DMS53 treated with DMSO at 0.1 percent for 48 hours (cell line): ENCODE results near the gene CLDN5.

ENCODE experiments used
- DNase-seq: peaks from one replicate; lab custom pipeline; 2025; ENCODE audit not compliant: unreplicated experiment; lab: John Stamatoyannopoulos, UW

The CLDN5 gene

DNA sequence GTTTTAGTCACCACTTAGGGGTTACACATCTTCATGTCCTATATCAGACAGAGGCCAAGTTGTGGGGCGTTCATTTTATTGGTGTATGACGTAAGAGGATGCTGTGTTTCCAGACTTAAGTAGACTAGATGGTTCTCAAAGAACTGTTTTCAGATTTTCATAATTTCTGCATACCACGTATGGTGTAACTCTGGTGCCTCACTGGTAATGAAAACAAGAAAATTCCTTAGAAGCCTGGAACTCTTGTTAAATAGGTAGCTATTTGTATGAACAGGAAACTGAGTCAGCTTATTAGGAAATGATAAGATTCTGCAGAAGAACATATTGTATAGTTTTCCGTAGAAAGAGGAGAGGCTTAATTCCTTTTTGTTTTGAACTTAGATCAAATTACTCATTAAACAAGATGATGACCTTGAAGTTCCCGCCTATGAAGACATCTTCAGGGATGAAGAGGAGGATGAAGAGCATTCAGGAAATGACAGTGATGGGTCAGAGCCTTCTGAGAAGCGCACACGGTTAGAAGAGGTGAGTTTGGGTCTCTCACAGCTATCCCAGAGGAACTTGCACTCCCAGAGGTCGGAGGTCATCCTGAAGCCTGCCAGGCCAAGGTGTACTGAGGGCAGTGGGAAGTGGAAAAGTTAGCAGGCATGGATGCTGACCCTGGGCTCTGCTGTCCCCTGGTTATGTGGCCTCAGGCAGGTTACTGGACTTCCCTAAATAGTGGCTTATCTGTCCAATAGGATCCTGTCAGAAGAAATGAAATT lies 40.5 kb downstream of the CLDN5 start:
- DNase-seq, result no peak

DNA sequence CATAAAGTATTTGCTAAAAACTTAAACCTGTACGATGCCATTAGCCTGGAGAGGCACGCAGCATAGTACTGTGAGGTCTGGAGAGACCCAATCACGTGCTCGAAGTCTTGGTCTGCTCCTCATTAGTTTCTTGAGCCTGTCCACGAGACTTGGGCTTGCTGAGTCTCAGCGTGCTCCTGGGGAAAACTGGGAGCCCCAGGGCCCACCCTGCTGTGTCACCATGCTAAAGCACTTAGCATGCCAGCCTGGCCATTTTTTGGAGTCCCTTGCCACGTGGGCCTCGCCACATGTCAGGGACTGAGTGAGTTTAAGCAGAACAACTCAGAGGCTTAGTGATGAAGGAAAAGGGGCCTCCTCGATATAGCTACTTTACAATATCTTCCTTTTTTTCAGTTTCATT lies 41.9 kb downstream of the CLDN5 start:
- no peak for DNase-seq

GRCh38 chr22:19480789-19481188 lies 43.4 kb downstream of the CLDN5 start:
- no peak for DNase-seq

DNA sequence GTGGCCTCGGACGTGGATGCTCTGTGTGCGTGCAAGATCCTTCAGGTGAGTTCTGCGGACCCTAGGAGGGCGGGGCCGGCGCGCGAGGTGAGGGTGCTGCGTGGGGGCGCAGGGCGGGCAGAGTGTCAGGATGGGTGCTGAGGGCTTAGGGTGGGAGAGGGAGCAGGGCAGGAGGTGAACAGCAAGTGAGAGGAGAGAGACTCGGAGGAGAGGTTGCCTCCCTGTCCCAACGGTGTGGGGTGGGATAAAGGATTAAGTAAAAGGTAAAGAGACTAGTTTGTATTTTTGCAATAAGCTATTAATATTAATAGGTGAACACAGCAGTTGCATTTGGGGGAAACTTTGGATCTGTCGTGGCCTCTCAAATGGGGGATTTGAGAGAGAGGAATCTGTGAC lies 44.0 kb downstream of the CLDN5 start:
- DNase-seq, result no peak

GRCh38 chr22:19479355-19480172 lies 44.6 kb downstream of the CLDN5 start, which contains the start of gene CDC45:
CDC45 (plus strand) TSS chr22:19479920; CDS start chr22:19479969, 49 bp downstream.
- peak; percentile 80 for DNase-seq

- DNase-seq, result no peak
Observed at GRCh38 chr22:19478901-19479354, 45.3 kb downstream of the CLDN5 start, which contains the start of gene UFD1. UFD1 (minus strand) TSS chr22:19479193; CDS start chr22:19479085, 108 bp downstream.

GRCh38 chr22:19478045-19478900 lies 45.9 kb downstream of the CLDN5 start:
- DNase-seq, result no peak

DNA sequence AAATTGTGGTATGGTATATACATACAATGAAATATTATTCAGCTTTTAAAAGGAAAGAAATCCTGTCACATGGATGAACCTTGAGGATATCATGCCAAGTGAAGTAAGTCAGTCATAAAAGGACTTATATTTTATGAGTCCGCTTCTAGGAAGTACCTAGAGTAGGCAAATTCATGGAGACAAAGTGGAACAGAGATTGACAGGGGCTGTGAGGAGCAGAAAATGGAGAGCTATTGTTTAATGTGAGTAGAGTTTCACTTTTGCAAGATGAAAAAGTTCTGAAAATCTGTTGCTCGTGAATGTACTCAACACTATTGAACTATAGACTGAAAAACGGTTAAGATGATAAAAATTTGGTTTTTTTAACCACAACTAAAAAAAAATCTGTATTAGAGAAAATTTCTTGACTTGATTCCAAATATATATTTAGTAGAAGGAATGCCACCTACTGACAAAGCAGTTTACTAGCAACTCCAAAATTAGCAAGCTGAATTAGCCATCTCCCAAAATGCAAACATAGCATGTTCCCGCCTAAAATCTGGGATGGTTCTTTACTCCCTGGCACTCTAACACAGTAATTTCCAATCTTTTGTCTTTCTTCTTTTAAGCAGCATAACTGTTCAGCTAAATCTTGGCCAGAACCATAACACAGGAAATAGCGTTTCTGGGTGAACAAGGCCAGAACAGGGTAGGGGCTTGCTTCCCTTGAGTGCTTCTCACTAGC lies 46.7 kb downstream of the CLDN5 start:
- DNase-seq, result no peak

DNA sequence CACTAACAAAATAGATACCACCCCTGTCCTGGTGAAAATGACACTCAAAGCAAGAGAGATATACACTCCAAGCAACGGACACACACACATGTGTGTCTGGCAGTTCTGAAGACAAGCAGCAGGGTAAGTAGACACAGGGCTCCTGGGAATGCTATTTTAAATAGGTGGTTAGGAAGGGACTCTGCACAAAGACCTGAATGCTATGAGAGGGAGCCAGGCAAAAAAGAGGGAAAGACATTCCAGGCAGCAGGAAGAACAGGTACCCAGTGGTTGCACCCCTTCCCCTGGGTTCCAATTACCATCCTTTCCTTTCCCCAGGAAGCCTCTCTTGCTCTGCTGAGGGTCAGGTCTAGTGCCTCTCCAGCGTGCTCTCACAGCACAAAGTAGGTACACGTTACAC lies 48.2 kb downstream of the CLDN5 start:
- DNase-seq, result no peak

GRCh38 chr22:19473578-19473977 lies 50.6 kb downstream of the CLDN5 start:
- no peak for DNase-seq
